K562 (cell line): Measurements from ENCODE around the gene NINL. TPM values are rescaled to one million over a fixed set of nuclear protein-coding genes. Genes with fewer than 3 reads are reported as not detected.

Experiments used
- ATAC-seq: fragments of 200-7000 bp; cut with Tn5 transposase; 3 replicates; pipeline ENCODE4 v1.9.1; 2020; ENCODE audit warnings: moderate library complexity
- BruUV-seq: library from RNA; stranded (reverse); fragments of 400-500 nt; replicated peaks from 2 replicates; lab custom pipeline; 2021; lab: Mats Ljungman, UMichigan
- CTCF ChIA-PET: fragments of 300-600 bp; formaldehyde crosslinking; extraction: SDS; loops from one replicate; lab custom pipeline; 2021; ENCODE audit warnings: low intra/inter-chr PET ratio; lab: Yijun Ruan, JAX
- POLR2A ChIA-PET: fragments of 300-600, 350-650 bp; sonication (Branson Sonifier 250); formaldehyde crosslinking; extraction: SDS; loops from one replicate; lab custom pipeline; 2021; ENCODE audit warnings: antibody characterized with exemption, inconsistent platforms; lab: Yijun Ruan, JAX
- DNase-seq, 4 experiments: peaks; one replicate each; pipeline versions ENCODE4 v3.0.0 to v3.0.0-alpha.2; 2011 to 2018; ENCODE audit warnings: low spot score in 3 of 4, mixed read lengths in 3 of 4; ENCODE audit errors: extremely low read depth in 1 of 4
- FAIRE-seq: peaks from 2 replicates; lab custom pipeline; 2011; peaks lifted over from hg19 to GRCh38; lab: Jason Lieb, UNC
- H2AFZ ChIP-seq: 2 replicates; pipeline ENCODE4 v1.6.0; 2011; ENCODE audit warnings: low read depth, low read length, control low read depth, inconsistent platforms
- H3K27ac ChIP-seq: fragments of 200-600 bp; 3 replicates; pipeline ENCODE4 v1.8.0; 2011; ENCODE audit warnings: low read depth, mild to moderate bottlenecking, control low read depth, inconsistent platforms, low read length, moderate library complexity, mixed read lengths; ENCODE audit errors: extremely low read depth
- H3K27me3 ChIP-seq, 2 experiments: fragments of 300-600 bp in 1 of 2; 2 replicates in 1 of 2; 3 replicates in 1 of 2; pipeline versions ENCODE4 v1.6.0 to v1.8.0; 2011; ENCODE audit warnings: inconsistent platforms in 2 of 2, low read length in 2 of 2, mild to moderate bottlenecking in 1 of 2, mixed read lengths in 1 of 2, moderate library complexity in 1 of 2; ENCODE audit not compliant: control insufficient read depth in 2 of 2, insufficient read depth in 2 of 2
- H3K36me3 ChIP-seq: fragments of 300-600 bp; 3 replicates; pipeline ENCODE4 v1.8.0; 2011; ENCODE audit warnings: mild to moderate bottlenecking, low read length, inconsistent platforms; ENCODE audit not compliant: control insufficient read depth, insufficient read depth
- H3K4me1 ChIP-seq, 2 experiments: fragments of 200-600 bp in 1 of 2; replicated peaks in 1 of 2; 2 replicates in 1 of 2; 3 replicates in 1 of 2; pipeline versions ENCODE4 v1.5.1 to v1.8.0; 2011; ENCODE audit warnings: inconsistent platforms in 2 of 2, low read length in 2 of 2, mild to moderate bottlenecking in 1 of 2, mixed read lengths in 1 of 2, moderate library complexity in 1 of 2; ENCODE audit not compliant: control insufficient read depth in 2 of 2, insufficient read depth in 2 of 2
- H3K4me2 ChIP-seq: 2 replicates; pipeline ENCODE4 v1.6.1; 2011; ENCODE audit warnings: low read length, control low read depth, inconsistent platforms, mixed read lengths; ENCODE audit not compliant: insufficient read depth
- H3K4me3 ChIP-seq: fragments of 200-600 bp; sonication (generic), shearing (Covaris generic); 2 replicates; pipeline ENCODE4 v1.5.1; 2016; ENCODE audit warnings: control low read depth, inconsistent platforms
- H3K79me2 ChIP-seq: fragments of 200-600 bp; 3 replicates; pipeline ENCODE4 v1.8.0; 2011; ENCODE audit warnings: low read length, inconsistent platforms; ENCODE audit not compliant: control insufficient read depth, insufficient read depth
- H3K9ac ChIP-seq, 2 experiments: 2 replicates each; pipeline versions ENCODE4 v1.6.0 to v1.6.1; 2011; ENCODE audit warnings: low read depth in 2 of 2, low read length in 2 of 2, control low read depth in 1 of 2, inconsistent platforms in 1 of 2, mild to moderate bottlenecking in 1 of 2, mixed read lengths in 1 of 2; ENCODE audit not compliant: insufficient read depth in 1 of 2
- H3K9me1 ChIP-seq: one replicate; pipeline ENCODE4 v1.6.0; 2011; ENCODE audit warnings: inconsistent platforms, mild to moderate bottlenecking, low read length, moderate library complexity; ENCODE audit not compliant: control insufficient read depth, insufficient read depth
- H3K9me3 ChIP-seq: replicated peaks from 2 replicates; pipeline ENCODE4 v1.5.1; 2011; ENCODE audit warnings: low read depth, low read length, inconsistent platforms; ENCODE audit not compliant: control insufficient read depth, insufficient read depth
- H4K20me1 ChIP-seq: replicated peaks from 2 replicates; pipeline ENCODE4 v1.6.1; 2011; ENCODE audit warnings: low read length, inconsistent platforms, mixed read lengths; ENCODE audit not compliant: control insufficient read depth, insufficient read depth
- ETV1 ChIP-seq: fragments of 450-650 bp; conservative IDR thresholded peaks from 2 replicates; pipeline ENCODE4 v1.6.1; 2016; ENCODE audit warnings: missing genetic modification characterization, control low read depth, low read depth, missing compliant biosample characterization
- ETV5 ChIP-seq: sonication (generic); formaldehyde crosslinking; IDR thresholded peaks from 2 replicates; pipeline ENCODE4 v1.4.0; 2020; ENCODE audit warnings: low read depth, mild to moderate bottlenecking, missing genetic modification reagents
- MCM3 ChIP-seq: fragments of 450-650 bp; IDR thresholded peaks from 2 replicates; pipeline ENCODE4 v1.6.1; 2016
- TGIF2 ChIP-seq: sonication (generic); formaldehyde crosslinking; IDR thresholded peaks from 2 replicates; pipeline ENCODE4 v1.8.1; 2022; ENCODE audit warnings: mild to moderate bottlenecking, missing genetic modification reagents, moderate library complexity
- YY1 ChIP-seq, 3 experiments: IDR thresholded peaks; 2 replicates each; pipeline ENCODE4 v1.6.1; 2011; ENCODE audit warnings: low read length in 2 of 3, mild to moderate bottlenecking in 2 of 3, moderate library complexity in 2 of 3, borderline replicate concordance in 1 of 3, control low read depth in 1 of 3, low read depth in 1 of 3; ENCODE audit not compliant: insufficient read depth in 3 of 3, insufficient replicate concordance in 2 of 3, control insufficient read depth in 1 of 3, insufficient read length in 1 of 3; ENCODE audit errors: extremely low read depth in 1 of 3
- ZNF175 ChIP-seq: fragments of 200-800 bp; sonication (Bioruptor generic); IDR thresholded peaks from 2 replicates; pipeline ENCODE4 v1.6.1; 2016; ENCODE audit warnings: low read depth, mild to moderate bottlenecking, missing genetic modification characterization, missing compliant biosample characterization
- ZNF41 ChIP-seq: fragments of 250-450 bp; sonication (Bioruptor Pico); conservative IDR thresholded peaks from 2 replicates; pipeline ENCODE4 v1.4.0; 2020; ENCODE audit warnings: mild to moderate bottlenecking
- WGBS: fragments of 100-300 bp; shearing (Covaris generic); methylation state at CpG from one replicate; pipeline ENCODE4 v1.1.6; 2016; ENCODE audit warnings: low coverage, mixed read lengths; ENCODE audit not compliant: insufficient coverage; ENCODE audit errors: missing lambda C conversion rate; 5-methylcytosine and 5-hydroxymethylcytosine counted together
- in situ Hi-C: fragments of 300-500 bp; cut with MboI; formaldehyde crosslinking; loops from 4 replicates; pipeline ENCODE4 v1.15.0; 2018; ENCODE audit warnings: inconsistent platforms, mixed read lengths
- intact Hi-C: fragments of 100-400 bp; cut with micrococcal nuclease; formaldehyde crosslinking; loops from 2 replicates; pipeline ENCODE4 v1.14.2; 2022
- polyA plus RNA-seq, 8 experiments: library from polyadenylated mRNA; depleted of rRNA in 4 of 8; stranded (reverse) in 5 of 8; unstranded in 3 of 8; fragments of >200 nt; fragmentation: Nextera tagmentation in 2 of 8; fragmentation: Illumina TruSeq in 1 of 8; extraction: Ambion mirVana in 2 of 8; extraction: Trizol in 1 of 8; gene quantifications; 2 replicates each; pipeline versions ENCODE4 v1.2.1 to v1.2.3, GENCODE V29; 2011 to 2014; ENCODE audit warnings: inconsistent platforms in 1 of 8, missing spikeins in 1 of 8
- total RNA-seq, 7 experiments: library from RNA; depleted of rRNA in 6 of 7; stranded (reverse); fragments of >200 nt in 6 of 7; fragmentation: Illumina TruSeq in 2 of 7; extraction: Trizol in 2 of 7; gene quantifications; 2 replicates each; pipeline versions ENCODE4 v1.2.1 to v1.2.3, GENCODE V29; 2011 to 2021; ENCODE audit warnings: low replicate concordance in 1 of 7

Gene NINL
- total and polyA plus RNA-seq, 9 of the 15 experiments (the other 6 are each of a cell fraction or from before 2014, with no cell fraction given): 0.03 to 0.22 (median 0.05) TPM; not detected in 5

DNA sequence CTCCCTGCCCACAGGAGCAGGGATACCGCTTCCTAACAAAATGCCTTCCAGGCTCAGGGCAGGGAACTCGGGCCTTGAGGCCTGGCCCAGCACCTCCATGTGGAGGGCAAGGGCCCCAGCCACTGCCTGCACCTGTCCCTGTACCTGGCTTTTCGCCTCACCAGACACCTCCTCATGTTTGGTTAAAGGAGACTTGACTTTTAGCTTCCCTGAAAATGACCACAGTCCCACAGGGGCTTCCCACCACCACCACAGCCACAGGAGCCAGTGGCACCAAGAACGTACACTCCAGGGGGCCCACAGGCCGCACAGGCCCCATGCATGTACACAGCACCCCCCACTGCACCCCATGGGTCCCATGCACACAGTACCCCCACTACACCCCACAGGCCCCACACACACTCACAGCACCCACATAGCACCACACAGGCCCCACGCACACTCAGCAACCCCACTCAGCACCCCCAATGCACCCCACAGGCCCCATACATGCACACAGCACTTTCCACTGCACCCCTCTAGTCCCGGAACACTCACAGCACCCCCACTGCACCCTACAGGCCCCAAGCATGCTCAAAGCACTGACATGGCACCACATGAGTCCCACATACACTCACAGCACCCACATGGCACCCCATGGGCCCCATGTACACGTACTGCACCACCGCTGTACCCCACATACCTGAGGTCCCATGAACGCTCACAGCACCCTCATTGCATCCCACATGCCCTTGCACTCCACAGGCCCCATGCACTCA is 91.4 kb downstream of the NINL start:
- no TSS peak for BruUV-seq
- no peak for ATAC-seq
- CTCF ChIA-PET: no interaction called here
- Histone ChIP-seq H3K9me1 (no peaks in the 10 kb centered on the region), H3K4me1 (0 out of 5 replicates have a peak, but pooled peaks cover 0 to 3% of the 10 kb centered on the region in 2 experiments), H3K79me2 (no peaks in the 10 kb centered on the region), H2AFZ (no peak overlapping the region)
- intact Hi-C loops: no loop called here
- FAIRE-seq: no peak
- TF ChIP-seq ETV1 (tag) (no peak), ETV5 (CRISPR knock-in tag) (no peak), YY1 (IDR thresholded peaks at IDR 0.05; ENCODE audit: borderline replicate concordance in 1 of 3, control insufficient read depth in 1 of 3, extremely low read depth in 1 of 3, insufficient read depth in 3 of 3, insufficient read length in 1 of 3, insufficient replicate concordance in 2 of 3, low read depth in 1 of 3, low read length in 2 of 3) (no peak), ZNF175 (no peak), MCM3 (no peak), ZNF41 (CRISPR knock-in tag) (no peak), TGIF2 (CRISPR knock-in tag) (no peak)
- TF ChIP-seq, all 486 proteins: peak for 0
- Histone ChIP-seq H3K4me3 (no peak overlapping the region), H4K20me1 (no peaks in the 10 kb centered on the region), H3K36me3 (no peaks in the 10 kb centered on the region), H3K27ac (no peak overlapping the region), H3K9ac (no peak overlapping the region), H3K9me3 (no peaks in the 10 kb centered on the region), H3K4me2 (no peak overlapping the region), H3K27me3 (peaks cover 0 to 61% of the 10 kb centered on the region in 2 experiments; a peak in 3 of 5 replicates)
- POLR2A ChIA-PET: no interaction called here
- WGBS: 6% methylated on average over 8 of the region's 10 CpGs
- DNase-seq: no peak
- in situ Hi-C loops: no loop called here
